Measurements from ENCODE around the gene ENDOU.

The ENDOU gene

DNA sequence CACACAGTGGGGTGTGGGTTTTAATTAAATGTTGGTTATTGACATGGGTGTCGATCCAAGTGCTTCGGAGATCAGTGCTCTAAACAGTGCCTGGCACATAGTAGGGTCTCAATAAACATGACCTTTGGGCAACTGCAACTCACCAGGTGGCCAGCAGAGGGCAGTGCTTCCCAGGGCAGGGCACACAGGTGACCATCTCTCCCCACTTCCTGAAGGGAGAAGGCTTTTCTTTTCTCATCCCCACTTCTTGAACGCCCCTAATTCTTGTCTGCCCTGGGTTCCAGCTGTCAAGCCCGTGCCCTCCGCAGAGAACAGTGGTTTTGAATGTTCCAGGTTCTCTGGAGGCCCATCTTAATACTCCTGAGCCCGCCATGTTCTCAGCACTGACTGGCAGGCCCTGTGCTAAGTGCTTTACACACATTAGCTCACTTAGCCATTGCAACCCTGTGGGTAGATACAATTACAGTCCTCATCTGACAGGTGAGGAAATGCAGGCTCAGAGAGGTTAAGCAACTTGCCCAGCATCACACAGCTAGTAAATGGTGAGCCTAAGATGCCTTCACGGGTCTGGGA is 17.0 kb upstream of the ENDOU start:
- DNase-seq = peak; percentile 42 to 74 (median 62)

DNA sequence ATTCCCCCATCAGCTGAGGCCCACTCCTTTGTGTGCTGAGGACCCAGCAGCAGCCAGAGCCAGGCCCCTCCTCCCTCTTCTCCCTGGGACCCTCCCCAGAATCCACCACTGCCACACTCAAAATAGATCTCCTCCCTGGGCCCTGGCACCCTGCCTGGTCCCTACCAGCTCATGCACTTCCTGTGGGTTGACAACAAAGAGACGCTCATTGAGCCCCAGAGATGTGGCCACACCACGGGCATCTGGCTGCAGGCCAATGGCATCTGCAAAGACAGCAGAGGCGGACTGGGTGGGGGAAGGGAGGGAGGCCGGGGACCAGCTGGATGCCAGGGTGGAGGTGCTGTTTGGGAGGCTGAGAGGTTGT is 16.0 kb upstream of the ENDOU start:
- peak; percentile 47 to 65 (median 58) for DNase-seq

DNA sequence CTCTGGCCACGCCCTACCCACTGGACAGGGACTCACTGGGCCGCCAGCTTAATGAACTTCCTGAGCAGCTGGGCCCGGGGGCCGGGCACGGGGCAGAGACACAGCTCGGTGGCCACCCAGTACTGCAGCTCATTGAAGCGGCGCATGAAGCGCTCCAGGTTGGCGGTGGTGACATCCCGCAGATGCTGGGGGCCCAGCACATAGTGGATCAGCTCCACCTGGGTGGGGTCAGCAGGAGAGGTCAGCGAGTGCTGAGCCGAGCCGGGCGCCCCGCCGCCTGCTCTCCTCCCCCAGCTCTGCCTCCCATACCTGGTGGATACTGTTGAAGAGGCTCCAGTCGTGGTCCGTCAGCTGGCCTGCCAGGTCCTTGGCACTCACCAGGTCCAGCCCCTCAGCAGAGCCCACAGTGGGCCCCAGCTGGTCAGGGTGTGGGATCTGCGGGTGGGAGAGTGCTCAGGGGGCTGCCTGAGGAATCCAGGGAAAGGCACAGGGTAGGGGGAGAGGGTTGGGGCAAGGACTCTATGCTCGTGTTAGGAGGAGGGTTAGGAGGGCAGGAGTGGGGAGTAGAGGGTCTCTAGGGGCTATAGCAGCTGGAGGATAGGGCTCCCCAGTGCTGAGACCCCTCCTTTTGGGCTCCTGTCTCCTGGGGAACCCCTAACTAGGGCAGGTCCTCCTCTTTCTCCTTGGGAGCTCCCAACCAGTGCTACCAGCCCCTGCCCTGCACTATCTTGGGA is 15.5 kb upstream of the ENDOU start:
- no peak for DNase-seq

DNA sequence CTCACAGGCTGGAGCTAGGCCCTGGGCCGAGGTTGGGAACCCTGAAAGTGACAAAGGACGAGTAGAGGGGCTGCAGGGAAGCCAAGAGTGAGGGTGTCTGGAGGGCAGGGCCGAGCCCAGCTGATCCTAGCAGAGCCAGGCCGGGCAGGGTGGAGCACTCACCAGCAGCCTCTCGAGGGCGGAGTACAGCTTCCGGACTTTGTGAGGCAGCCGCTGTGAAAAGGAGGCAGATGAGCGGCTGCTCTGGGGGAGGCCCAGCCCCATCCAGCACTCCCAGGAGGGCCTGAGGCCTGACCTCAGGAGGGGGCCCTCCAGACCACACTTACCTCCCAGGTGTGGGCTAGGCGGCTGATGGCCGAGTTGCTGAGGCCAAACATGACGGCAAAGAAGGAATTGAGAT is 14.7 kb upstream of the ENDOU start:
- no peak for DNase-seq

DNA sequence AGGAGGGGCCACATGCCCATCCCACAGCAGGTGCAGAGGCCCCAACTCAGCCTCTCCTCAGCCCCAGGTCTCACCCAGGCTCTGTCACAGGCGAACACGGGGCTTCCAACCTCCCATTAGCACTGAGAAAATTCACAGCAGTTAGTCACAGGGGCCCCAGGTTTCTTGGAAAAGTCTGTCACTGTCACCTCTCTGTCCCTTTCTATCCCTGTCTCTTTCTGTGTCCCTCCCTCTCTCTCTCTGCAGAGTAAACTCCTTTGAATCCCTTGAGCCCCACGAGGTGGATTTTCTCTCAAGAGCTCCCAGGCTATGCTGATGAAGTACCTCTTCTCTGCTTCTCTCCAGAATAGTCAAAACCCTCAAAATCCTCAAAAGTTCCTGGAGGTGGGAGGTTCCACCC is 14.0 kb upstream of the ENDOU start:
- no peak for DNase-seq

DNA sequence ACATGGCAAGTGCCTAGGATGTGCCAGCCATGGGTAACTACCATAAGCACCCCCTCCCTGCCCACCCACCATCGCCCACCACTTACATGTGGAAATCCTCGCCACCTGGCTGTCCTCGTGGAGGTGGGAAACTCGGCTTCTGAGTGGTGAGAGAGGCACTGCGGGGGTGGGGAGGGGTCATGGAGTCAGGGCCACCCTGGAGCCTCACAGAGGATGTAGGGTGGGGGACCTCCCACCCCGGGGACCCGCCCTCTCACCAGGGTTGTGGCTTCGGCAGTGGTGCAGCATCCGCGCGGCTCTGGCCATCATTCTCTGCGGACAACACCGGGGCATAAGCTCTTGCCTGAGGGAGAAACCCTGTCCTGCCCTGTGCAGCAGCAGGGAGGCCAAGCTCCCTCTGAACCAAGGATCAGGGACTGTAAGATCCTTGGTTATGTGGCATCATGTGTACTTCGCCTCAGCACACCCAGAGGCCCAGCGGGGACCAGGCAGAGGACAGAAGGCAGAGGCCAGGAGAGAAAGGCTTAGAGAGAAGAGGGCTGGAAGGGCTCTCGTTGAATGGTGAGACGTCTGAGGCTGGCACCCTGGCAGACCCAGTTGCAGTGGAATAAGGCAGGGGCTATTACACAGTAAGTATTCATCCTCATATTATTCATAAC is 12.8 kb upstream of the ENDOU start:
- DNase-seq = no peak

DNA sequence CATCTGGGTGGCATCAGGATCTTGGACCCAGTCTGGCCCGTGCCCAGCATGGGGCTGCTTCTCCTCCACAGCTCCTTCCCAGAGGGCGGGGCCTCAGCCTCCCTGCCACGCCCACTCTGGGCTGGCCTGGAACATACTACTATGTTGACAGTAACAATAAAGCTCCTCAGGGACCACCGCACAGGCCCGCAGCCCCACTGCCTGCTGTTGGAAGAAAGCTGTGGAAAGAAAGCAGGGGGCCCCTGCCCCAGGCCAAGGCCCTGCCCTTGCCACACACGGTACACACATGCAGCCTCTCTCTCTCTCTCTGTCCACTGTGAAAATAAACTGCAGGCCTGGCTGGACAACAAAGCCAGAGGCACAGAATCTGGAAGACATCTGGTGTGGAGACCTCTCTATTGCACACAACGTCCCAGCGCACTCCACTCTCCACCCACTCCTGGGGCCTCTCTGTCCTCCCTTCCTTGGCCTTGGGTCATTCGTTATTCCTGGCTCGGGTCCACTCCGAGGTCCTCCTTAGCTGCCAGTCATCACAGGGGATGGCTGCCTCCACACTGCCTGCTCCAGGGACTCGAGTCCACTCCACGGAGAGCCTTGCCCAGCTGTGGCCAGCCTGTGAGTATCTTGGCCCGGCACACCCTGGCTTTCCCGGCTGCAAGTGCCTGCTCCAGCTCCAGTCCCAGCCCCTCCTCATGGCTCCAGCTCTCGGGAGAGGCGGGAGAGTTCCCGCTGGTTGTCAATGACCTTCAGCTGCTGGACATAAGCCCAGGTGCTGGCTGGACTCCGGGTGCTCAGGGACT is 11.8 kb upstream of the ENDOU start:
- no peak for DNase-seq

DNA sequence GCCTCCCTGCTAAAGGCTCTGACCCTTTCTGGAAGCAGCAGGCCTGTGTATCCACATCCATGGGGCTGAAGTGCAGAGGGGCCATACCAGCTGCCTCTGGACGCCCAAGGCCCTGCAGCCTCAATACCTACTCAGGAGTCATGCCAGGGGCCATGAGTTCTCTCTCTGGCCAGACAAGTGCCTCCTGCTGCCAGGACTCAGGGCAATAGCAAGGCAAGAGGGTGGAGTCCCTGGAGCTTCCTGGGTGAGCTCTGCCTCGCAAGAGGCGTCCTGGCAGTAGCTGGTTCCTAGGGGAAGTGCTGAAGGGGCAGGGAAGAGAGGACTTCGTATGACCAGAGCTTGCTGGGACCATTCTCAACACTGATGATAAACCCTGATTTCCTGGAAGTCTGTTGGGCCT is 10.9 kb upstream of the ENDOU start:
- no peak for DNase-seq

DNA sequence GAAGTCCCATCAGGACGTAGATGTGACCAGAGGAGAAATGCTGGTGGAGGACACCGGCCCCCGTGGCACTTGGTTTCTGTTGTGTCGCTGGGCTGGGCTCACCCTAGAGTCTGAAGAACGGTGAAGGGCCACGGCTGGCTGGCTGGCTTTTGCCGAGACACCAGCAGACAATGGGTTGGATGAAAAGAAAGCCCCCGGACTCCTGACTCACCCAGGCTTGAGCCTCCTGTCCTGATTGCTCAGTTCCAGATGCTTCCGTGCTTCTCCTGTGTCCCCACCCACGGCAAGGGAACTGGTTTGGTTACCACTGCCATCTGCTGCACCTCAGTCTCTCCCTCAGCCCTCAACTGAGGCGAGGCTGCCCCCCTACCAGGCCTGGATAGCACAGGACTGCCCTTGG is 10.4 kb upstream of the ENDOU start:
- no peak for DNase-seq

DNA sequence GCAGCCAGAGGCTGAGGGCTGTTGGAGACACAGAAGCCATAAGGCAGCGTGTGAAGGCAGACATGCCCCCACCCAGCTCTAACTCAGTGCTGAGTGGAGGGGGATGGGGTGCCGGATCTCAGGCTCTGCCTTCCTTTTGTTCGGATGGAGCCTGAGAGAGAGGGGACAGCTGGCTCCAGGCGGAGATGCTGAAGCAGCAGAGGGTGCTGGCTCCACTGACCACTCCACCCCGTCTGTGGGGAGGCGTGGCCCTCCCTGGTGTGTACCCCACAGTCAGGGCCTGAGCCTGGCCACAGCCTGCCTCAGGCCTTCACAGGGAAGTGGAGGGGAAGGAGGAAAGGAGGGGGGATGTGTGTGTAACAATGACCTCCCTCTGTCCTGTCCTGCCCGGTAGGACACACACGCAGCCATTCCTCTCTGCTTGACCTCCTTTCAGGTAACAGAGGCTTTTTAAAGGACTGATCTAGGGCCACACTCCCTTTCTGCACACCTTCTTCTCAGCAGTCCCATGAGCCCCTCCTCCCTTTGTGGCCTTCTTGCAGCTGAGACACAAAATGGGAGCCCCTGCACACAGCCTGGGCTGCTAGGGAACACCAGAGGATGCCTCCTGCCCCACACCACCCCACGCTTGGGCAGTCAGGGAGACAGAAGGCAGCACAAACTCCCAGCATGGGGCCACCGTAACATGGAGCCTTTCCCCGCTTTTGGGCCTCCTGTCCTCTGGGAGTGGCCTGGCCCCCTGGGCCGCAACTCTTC is 9.6 kb upstream of the ENDOU start:
- no peak for DNase-seq

DNA sequence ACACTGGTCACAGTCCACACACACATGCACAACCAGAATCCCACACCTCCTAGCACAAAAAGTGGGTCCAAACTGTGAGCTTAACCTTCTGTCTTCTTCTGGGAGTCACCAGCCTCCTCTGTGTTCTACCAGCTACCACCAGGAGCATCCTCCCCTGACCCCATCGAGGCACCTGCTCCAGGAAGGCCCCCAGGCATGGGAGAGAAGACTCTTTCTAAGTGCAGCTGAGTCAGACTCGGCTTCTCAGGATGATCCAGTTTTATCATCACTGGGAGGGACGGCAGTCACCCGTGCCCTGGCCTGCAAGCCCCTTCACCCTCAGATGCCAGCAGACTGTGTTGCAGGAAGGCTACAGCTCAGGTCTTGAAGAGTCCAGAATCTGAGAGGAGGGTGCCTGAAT is 7.9 kb upstream of the ENDOU start:
- DNase-seq = no peak

DNA sequence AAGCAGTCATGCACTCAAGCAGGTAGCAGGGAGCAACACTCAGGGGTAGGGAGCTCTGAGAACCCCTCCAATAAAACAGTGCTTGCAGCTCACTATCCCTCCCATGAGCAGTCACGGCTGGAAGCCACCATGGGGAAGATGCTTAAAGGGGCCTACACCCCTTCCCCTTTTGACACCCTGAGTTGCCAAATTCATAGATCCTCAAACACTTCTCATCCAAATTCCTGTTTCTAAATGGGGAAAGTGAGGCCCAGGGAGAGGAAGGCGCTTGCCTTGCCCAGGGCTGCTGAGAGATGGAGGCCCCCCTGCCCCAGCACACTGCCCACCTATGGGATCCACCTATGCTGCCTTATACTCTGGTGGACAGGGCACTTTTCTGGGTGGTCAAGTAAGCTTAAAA is 7.2 kb upstream of the ENDOU start:
- DNase-seq = no peak

DNA sequence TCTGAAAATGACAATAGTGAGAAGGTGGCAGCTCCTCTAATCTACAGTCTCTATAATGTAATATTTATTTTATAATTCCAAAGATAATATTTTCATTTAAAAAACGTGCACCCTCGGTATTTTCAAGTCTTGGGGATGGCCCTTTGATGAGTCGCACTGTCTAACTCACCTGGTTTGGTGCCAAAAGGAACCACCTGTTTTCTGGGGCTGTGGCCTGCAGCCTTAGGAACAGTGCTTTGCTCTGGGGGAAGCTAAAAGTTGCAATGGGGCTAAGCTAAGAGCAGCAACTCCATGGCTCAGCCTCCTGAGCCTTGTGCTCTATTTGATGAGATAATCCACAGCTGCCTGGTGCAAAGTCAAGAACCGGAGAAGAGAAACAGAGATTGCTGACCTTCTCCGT is 6.4 kb upstream of the ENDOU start:
- no peak for DNase-seq

DNA sequence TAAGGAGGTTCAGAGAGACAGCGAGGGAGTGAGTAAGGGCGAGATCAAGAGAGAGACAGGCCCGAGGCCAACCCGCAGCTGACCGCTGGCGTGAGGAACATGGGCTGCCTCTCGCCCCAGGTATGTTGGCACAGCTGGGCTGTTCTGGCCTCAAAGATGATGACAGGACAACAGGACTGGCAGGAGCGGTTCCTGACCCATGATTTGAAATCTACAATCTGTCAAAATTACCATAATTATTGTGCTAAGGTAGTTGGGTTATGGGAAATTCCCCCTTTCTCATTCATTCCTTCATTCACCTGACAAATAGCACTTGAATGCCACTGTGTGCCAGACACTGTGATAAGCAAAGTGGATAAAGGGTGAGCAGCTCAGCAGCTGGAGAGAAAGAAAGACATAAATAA is 5.1 kb upstream of the ENDOU start:
- DNase-seq = no peak

DNA sequence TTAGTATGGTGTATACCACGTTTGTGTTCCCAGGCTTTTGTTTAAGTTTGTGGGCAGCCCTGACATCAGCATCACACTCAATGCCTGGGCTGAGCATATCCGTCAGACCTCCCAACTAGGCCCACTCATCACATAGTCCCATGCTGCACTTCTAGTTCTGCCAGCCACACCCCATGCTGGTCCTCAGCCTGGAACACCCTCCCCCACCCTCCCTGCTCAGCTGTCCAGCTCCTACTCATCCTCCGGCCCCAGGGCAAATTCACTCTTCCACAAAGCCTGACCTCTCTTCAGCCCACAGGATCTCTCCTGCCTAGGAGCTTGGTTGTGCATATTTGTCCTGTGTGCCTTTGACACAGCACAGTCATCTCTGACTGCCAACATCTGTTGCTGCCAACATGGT is 3.9 kb upstream of the ENDOU start:
- no peak for DNase-seq

DNA sequence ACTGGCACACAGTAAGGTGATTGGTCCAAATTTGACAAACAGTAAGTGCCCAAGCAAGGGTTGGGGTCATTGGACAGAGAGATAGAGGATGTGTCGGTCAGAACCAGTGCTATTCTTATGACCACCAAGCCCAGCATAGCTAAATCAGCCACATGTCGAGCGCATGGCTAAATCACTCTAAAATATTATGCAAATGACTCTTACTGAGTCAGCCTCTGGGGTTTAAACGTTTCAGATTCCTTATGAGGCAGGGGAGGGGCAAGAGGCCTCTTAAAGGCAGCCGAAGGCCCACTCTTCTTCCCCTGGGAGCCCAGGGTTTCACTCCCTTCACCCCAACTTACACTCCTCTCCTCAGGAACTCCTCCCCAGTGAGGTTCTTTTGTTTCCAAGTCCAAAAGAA is 603 bp upstream of the ENDOU start:
- no peak for DNase-seq

DNA sequence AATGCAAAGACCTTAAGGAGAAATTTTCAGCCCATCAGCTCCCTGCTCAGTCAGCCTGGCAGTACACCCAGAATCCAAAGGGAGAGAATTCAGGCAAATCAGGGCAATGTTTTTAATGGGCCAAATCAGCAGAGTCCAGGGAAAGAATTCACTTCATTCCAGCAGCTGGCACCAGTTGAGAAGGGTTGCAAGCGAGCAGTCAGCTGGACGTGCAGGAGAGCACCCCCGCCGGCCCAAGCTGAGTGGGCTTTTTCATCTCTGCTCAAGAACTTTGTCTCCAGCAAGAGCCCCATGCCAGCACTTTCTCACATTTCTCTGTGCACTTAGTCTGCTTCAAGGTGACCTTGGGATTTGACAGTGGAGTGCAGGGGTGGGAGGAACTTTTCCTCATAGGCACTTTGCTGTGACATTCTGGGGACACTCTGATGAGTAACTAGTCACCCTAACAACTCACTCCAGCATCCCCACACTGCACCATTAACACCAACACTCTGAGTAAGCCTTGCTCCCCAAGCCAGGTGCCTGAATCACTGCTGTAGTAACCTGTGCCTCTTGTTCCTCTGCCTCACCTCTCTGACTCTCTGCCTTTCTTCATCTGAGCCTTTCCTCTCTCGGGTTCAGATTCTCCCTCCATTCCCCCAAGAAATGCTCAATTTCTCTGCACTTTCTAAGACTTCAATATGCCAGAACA is 2.2 kb downstream of the ENDOU start:
- no peak for DNase-seq

DNA sequence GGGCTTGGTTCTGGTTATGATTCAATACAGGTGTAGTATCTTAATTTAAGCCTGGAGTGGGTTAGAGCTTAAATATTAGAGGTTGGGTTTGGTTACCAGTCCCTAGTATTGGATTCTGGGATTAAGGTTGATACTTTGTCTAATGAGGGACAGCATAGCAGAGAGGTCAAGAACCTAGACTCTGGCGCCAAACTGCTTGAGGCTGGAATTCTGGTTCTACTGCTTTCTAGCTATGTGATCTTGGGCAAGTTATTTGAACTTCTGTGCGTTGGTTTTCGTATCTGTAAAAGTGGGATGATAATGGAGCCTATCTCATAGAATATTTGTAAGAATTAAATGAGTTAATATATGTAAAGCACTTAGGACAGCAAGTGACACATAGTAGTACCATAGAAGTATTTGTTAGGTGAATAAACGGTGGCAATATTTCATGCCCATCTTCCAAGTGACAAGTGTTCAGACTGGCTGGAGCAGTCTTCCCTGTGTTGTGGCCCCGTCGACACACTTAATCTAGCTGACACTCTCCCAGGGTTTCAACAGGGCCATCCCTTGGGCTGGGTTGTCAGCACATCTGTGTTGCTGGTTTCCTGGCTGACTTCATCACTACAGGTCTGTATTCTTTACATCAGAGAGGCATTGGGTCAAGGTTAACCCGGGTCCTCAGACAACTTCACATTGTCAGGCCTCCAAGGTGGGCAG is 3.0 kb downstream of the ENDOU start:
- DNase-seq = no peak

DNA sequence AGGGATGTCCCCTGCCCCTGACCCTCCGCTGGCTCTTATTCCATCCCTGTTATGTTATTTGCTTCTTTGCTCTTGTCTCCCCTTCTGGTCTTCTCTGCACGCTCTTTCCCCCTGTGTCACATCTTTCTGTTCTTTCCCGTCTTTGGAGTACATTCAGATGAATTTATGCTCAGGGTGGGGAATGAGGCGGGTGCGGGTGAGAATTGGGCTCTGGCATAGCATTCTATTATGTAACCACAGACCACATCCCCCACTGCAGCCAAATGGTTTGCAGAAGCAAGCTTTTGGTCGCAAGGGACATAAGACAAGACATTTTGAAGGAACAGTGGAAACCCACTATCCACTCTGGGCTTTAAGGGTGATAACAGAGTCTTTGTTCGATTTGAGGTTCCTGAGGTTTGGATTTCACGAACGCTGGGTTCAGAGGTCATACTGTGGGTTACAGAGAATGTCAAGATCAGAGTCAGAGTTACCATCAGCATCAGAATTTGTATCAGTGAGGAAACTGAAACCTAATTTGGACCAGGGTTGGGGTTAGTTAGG is 3.8 kb downstream of the ENDOU start:
- no peak for DNase-seq

DNA sequence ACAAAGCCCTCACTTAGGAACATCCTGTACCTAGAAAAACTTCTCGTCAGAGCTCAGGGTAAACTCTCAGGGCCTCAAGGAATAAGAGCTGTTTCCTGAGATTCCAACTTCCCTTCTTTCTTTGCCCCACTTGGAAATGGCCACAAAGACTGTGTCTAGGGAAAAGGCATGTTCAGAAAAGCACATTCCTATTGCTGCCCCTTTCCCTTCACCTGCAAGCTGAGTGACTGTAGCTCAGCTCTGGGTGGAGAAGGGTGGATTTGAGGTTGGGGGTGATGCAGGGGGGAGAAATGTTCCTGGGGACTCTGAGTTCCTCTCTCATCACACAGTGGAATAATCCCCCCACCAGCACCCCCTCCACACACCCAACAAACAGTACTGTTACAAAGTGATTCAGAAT is 6.8 kb downstream of the ENDOU start:
- DNase-seq = no peak

DNA sequence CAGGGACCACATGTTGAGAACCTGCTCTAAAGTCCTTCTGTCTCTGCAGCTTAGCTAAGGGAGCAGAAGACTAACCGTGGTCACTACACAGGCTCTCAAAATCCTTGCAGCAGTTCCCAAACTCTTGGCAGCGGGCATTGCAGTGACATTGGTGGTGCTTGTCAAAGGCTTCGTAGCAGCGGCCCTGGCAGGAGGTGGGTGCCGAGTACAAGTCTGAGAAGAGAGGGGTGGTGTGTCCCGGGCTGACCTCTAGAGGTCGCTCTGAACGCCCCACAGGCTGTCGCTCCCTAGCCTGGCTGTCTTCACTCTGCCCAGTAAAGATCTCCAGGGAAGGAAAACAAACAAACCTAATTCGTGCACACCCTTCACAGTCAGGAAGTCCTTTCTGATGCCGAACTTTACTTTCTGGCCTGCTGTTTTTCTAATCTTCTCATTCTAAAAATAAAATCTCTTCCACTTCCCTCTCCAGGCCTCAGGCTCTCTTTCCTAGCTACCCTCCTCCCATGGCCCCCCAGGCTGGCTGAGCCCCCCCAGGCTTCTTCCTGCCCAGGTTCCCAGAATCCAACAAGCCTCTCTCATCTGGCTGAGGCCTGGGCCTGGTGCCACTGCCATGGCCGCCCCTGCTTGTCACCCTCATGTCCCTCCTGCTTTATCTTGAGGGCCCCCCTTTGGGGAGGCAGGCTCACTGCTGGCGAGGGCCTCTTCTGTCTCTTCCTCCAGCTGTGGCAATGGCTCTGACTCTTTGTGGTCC is 7.7 kb downstream of the ENDOU start:
- DNase-seq = peak in 4 of 5 donors; percentile 32 to 61 (median 39)
